Measurements from ENCODE around the gene KCNC1. TPM values are rescaled to one million over a fixed set of nuclear protein-coding genes. Genes with fewer than 3 reads are reported as not detected.

KCNC1 gene
- total RNA-seq, 2 experiments from 2014 or later: not detected

DNA sequence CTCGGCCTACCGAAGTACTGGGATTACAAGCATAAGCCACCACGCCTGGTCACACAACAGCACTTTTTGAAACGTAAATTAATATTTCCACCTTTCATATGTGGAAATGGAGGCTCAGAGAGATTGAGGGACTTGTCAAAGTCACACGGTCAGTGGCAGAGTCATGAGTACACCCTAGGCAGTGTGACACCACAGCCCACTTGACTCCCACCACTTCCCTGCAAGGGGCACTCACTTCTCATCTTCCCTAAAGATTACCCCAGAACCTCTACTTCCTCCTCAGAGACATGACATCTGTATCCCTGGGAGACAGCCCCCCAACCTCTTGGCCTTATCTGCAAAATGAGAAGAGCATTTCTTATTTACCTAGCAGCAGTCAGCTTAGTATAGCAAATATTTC, 31.7 kb upstream of the KCNC1 start:
- peaks cover 3% of the 10 kb centered on the region for H3K9me3 Mint-ChIP-seq
- H3K4me1 Mint-ChIP-seq: no peaks in the 10 kb centered on the region
- no peaks in the 10 kb centered on the region for H3K36me3 Mint-ChIP-seq
- DNase-seq: no peak
- no peak overlapping the region for H3K27ac Mint-ChIP-seq
- H3K27me3 Mint-ChIP-seq: peaks cover 3% of the 10 kb centered on the region
- H3K4me3 Mint-ChIP-seq: no peak overlapping the region

DNA sequence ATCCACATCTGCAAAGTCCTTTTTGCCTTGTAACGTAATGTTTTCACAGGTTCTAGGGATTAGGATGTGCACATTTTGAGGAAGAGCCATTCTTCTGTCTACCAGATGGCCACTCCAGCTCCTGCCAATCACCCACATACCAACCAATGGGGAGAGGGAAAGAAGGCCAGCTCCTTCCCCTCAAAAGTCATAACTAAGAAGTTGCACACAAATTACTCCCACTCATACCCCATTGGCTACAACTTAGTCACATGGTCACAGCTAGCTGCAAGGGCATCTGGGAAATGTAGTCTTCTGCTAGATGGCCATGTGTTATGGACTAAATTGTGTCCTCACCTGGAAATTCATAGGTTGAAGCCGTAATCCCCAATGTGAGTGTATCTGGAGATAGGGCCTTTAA, 30.6 kb upstream of the KCNC1 start:
- no peak for DNase-seq
- H3K4me1 Mint-ChIP-seq: no peaks in the 10 kb centered on the region
- peaks cover 3% of the 10 kb centered on the region for H3K27me3 Mint-ChIP-seq
- H3K27ac Mint-ChIP-seq: no peak overlapping the region
- no peaks in the 10 kb centered on the region for H3K36me3 Mint-ChIP-seq
- H3K9me3 Mint-ChIP-seq: peaks cover 3% of the 10 kb centered on the region
- no peak overlapping the region for H3K4me3 Mint-ChIP-seq

DNA sequence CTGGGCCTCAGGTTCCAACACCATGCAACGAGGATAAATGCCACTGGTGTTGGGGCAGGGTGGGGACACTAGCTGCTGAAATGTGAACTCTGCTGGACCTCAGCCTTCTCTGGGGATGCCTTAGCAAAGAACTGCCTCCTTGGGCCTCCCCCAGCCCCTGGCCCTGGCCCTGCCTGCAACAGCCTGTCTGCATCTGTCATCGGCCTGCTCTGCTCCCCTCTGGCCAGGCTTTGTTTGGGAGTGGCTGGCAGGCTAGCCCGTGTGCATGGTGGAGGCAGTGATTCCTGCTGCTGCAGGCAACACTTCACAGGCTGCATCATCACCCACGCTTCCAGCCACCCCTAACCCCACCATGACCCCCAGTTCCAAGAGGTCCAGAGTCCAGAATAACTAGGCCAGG, 26.8 kb upstream of the KCNC1 start:
- H3K4me1 Mint-ChIP-seq: no peaks in the 10 kb centered on the region

DNA sequence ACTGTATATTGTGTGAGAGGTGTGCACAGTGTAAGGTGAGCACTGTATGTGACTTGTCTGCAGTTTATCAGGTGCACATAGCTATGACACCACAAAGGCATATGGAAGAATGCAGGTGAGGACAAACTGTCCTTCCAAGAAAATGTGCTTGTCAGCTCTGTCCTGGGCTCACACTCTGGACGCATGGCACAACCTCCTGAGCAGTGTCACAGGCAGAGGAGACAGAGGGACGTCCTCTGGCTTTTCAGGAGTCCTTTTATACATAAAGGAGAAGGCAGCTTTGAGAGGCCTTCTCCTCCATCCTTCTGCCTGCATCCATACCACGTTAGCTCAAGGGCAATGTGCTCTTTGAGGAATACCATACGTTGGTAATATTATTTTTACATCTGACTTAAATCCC, 22.7 kb upstream of the KCNC1 start:
- Mint-ChIP-seq H3K27ac (no peak overlapping the region), H3K9me3 (no peaks in the 10 kb centered on the region), H3K27me3 (peaks cover 12% of the 10 kb centered on the region), H3K36me3 (no peaks in the 10 kb centered on the region), H3K4me1 (no peaks in the 10 kb centered on the region), H3K4me3 (no peak overlapping the region)
- no peak for DNase-seq

More for the DNA sequence above, 26.8 kb upstream of the KCNC1 start:
- no peaks in the 10 kb centered on the region for H3K36me3 Mint-ChIP-seq
- no peak overlapping the region for H3K4me3 Mint-ChIP-seq
- no peak overlapping the region for H3K27ac Mint-ChIP-seq
- peaks cover 4% of the 10 kb centered on the region for H3K27me3 Mint-ChIP-seq
- no peak for DNase-seq
- peaks cover 3% of the 10 kb centered on the region for H3K9me3 Mint-ChIP-seq

DNA sequence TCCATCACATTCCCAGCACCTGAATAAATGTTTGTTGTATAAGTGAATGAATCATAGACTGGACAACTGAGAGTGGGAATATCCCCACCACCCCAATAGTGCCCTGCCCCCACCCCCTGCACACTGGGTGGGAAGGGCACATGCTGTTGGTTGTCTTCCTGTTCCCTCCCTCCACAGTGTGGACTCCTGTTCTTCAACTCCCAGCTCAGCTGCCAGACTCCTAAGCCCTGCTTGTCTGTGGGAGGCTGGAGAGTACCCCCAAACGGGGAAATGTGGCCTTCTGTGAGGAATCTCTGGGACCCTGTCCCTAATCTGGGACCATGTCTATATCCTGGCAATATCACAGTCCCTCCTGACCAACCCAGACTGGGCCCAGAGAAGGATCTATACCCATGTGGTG, 20.7 kb upstream of the KCNC1 start:
- no peak overlapping the region for H3K27ac Mint-ChIP-seq
- no peaks in the 10 kb centered on the region for H3K36me3 Mint-ChIP-seq
- no peaks in the 10 kb centered on the region for H3K4me1 Mint-ChIP-seq
- no peaks in the 10 kb centered on the region for H3K9me3 Mint-ChIP-seq
- H3K27me3 Mint-ChIP-seq: peaks cover 20% of the 10 kb centered on the region
- no peak overlapping the region for H3K4me3 Mint-ChIP-seq
- no peak for DNase-seq

DNA sequence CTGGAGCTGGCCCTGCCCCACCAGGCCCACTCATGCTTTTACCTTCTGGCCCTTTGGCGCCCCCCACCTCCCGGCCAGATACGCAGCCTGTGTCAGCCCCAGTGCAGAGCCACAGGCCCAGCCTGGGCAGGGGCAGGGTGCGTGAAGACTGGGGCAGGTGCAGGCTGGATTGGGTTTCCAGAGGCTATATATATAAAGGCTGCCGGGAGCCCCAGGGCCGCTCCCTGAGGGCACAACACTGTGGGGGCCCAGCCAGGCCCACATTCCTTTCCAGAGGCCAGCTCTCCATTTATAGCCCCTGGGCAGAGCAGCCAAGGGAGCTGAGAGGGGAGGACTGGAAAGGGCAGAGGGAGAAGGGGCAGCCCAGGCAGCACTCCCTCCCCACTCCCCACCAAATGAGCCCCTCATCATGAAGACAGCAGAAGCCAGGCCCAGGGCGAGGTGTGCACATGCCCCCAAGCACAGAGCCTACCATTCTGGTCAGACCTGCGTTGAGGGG, 20.2 kb upstream of the KCNC1 start:
- Mint-ChIP-seq H3K36me3 (no peaks in the 10 kb centered on the region), H3K27ac (no peak overlapping the region), H3K27me3 (peaks cover 24% of the 10 kb centered on the region), H3K4me1 (no peaks in the 10 kb centered on the region), H3K9me3 (no peaks in the 10 kb centered on the region), H3K4me3 (no peak overlapping the region)
- no peak for DNase-seq

DNA sequence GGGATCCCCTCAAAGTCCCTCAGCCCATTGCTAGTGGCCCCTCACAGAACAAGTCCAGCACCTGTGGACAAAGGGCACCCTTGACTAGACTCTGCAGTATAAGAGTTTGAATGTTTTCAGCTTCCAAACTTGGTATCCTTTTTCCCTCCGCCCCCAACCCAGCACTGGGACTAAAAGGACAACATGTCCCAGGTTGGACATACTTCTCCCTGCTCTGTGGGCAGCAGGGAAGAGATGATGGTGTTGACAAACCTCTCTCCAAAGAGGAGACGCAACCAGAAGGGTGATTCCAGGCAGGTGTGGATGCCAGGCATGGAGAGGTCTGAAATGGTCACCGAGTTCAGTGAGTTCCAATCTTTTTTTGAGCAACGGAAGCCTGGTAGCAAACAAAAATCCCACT, 19.7 kb upstream of the KCNC1 start:
- Mint-ChIP-seq H3K36me3 (no peaks in the 10 kb centered on the region), H3K27ac (no peak overlapping the region), H3K4me1 (no peaks in the 10 kb centered on the region), H3K9me3 (no peaks in the 10 kb centered on the region), H3K27me3 (peaks cover 28% of the 10 kb centered on the region), H3K4me3 (no peak overlapping the region)
- DNase-seq: no peak

DNA sequence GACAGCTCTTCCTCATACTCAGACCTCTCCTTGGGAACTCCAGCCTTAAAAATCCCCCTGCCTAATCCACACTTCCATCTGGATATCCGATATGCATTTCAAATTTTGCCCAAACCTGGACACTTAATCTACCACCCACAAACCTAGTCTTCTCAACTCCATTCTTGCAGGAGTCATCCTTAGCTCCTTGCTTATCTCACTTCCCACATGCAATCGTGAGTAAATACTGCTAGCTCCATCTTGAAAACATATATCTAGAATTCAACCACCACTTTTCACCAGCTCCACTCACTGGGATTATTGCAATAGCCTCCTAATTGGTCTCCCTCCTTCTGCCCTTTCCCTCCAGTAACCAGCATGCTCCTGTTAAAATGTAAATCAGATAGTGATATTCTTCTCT, 17.8 kb upstream of the KCNC1 start:
- Mint-ChIP-seq H3K36me3 (no peaks in the 10 kb centered on the region), H3K27ac (no peak overlapping the region), H3K4me1 (no peaks in the 10 kb centered on the region), H3K9me3 (no peaks in the 10 kb centered on the region), H3K4me3 (no peak overlapping the region), H3K27me3 (peaks cover 40% of the 10 kb centered on the region)
- no peak for DNase-seq

DNA sequence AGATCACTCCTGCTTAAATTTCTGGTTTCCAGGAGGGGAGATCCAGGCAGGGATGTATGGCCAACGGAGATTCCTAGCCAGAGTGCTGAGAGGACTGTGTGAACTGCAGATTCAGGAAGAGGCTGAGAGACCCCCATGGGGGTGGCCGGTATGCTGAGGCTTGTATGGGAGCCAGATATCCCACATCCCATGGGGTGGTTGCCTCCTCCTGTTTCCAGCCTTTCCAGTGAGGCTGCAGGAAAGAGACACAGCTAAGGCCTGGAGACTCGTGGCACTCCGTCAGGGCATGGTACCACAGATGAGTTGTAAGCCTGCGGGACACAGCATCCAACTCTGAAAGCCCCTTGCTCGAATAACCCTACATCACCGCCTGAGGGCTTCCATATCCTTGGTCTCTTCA, 16.6 kb upstream of the KCNC1 start:
- no peaks in the 10 kb centered on the region for H3K4me1 Mint-ChIP-seq
- peaks cover 48% of the 10 kb centered on the region for H3K27me3 Mint-ChIP-seq
- H3K4me3 Mint-ChIP-seq: no peak overlapping the region
- H3K36me3 Mint-ChIP-seq: no peaks in the 10 kb centered on the region
- no peak for DNase-seq
- H3K27ac Mint-ChIP-seq: no peak overlapping the region
- H3K9me3 Mint-ChIP-seq: no peaks in the 10 kb centered on the region

DNA sequence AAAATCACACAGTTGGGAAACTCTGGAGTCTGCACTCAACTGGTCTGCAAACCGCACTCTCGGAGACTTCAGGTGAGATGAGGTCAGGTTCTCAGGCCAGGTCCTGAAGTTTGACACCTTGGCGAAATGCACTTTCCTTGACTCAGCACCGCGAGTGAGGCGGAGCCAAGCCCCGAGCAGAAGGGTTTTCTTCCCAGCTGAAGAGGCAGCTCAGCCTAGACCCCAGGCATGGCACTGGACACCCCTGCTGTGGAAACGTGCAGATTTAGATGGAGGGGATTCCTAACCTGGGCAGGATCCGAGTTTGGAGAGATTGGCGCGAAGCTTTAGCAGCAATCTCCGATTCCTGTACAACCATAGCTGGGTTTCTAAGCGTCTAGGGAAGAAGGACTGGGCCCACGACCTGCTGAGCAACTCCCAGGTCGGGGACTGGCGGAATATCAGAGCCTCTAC, 16.0 kb upstream of the KCNC1 start:
- no peak overlapping the region for H3K27ac Mint-ChIP-seq
- peaks cover 49% of the 10 kb centered on the region for H3K27me3 Mint-ChIP-seq
- no peak overlapping the region for H3K4me3 Mint-ChIP-seq
- no peaks in the 10 kb centered on the region for H3K36me3 Mint-ChIP-seq
- no peaks in the 10 kb centered on the region for H3K4me1 Mint-ChIP-seq
- H3K9me3 Mint-ChIP-seq: no peaks in the 10 kb centered on the region
- DNase-seq: no peak

DNA sequence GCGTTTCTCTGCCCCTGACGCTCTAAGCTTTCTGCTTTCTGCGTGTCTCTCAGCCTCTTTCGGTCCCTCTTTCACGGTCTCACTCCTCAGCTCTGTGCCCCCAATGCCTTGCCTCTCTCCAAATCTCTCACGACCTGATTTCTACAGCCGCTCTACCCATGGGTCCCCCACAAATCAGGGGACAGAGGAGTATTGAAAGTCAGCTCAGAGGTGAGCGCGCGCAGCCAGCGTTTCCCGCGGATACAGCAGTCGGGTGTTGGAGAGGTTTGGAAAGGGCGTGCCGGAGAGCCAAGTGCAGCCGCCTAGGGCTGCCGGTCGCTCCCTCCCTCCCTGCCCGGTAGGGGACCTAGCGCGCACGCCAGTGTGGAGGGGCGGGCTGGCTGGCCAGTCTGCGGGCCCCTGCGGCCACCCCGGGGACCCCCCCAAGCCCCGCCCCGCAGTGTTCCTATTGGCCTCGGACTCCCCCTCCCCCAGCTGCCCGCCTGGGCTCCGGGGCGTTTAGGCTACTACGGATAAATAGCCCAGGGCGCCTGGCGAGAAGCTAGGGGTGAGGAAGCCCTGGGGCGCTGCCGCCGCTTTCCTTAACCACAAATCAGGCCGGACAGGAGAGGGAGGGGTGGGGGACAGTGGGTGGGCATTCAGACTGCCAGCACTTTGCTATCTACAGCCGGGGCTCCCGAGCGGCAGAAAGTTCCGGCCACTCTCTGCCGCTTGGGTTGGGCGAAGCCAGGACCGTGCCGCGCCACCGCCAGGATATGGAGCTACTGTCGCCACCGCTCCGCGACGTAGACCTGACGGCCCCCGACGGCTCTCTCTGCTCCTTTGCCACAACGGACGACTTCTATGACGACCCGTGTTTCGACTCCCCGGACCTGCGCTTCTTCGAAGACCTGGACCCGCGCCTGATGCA, 15.3 kb upstream of the KCNC1 start, which contains the start of gene MYOD1:
Gene MYOD1 (plus strand): TSS at position 544 of the 910 bp plus-strand sequence. CDS start 212 bp downstream, at position 756.
- Mint-ChIP-seq H3K4me1 (no peaks in the 10 kb centered on the region), H3K4me3 (no peak within 1 kb of the TSS), H3K9me3 (no peaks in the 10 kb centered on the region), H3K27ac (no peak within 1 kb of the TSS), H3K36me3 (no peaks in the 10 kb centered on the region), H3K27me3 (peaks cover 45% of the 10 kb centered on the region)
- DNase-seq: no peak

DNA sequence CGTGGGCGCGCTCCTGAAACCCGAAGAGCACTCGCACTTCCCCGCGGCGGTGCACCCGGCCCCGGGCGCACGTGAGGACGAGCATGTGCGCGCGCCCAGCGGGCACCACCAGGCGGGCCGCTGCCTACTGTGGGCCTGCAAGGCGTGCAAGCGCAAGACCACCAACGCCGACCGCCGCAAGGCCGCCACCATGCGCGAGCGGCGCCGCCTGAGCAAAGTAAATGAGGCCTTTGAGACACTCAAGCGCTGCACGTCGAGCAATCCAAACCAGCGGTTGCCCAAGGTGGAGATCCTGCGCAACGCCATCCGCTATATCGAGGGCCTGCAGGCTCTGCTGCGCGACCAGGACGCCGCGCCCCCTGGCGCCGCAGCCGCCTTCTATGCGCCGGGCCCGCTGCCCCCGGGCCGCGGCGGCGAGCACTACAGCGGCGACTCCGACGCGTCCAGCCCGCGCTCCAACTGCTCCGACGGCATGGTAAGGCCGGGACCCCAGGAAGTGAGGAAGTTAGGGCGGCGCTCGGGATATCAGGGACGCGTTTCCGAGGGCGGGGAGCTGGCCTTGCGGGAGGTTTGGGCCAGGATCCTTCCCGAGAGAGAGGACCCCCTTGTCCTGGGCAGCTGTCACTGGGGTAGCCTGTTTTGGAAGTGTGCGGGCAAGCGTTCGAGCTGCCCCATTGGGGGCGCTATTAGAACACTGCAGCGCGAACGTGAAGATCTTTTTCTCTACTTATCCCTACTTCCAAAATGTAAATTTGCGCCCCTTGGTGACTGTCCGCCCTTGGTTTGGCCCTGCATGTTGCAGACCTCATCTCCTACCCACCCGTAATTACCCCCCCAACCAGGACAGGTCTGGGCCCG, 14.4 kb upstream of the KCNC1 start:
- DNase-seq: no peak
- H3K36me3 Mint-ChIP-seq: no peaks in the 10 kb centered on the region

DNA sequence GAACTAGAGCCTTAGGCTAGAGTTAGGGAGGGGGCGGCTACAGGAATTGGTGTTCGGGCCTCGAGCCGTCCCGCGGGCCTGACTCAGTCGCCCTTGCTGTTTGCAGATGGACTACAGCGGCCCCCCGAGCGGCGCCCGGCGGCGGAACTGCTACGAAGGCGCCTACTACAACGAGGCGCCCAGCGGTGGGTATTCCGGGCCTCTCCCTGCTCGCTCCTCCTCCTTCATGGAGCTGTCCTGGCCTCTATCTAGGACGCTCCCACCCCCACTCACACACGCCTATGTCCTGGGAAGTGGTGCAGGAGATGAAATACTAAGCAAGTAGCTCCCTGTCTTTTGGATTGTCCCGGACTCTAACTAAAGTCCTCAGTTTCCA, 13.8 kb upstream of the KCNC1 start:
- Mint-ChIP-seq H3K9me3 (no peaks in the 10 kb centered on the region), H3K4me3 (no peak overlapping the region)

More for the DNA sequence above, 14.4 kb upstream of the KCNC1 start:
- no peaks in the 10 kb centered on the region for H3K4me1 Mint-ChIP-seq
- H3K9me3 Mint-ChIP-seq: no peaks in the 10 kb centered on the region
- no peak overlapping the region for H3K4me3 Mint-ChIP-seq
- peaks cover 47% of the 10 kb centered on the region for H3K27me3 Mint-ChIP-seq
- H3K27ac Mint-ChIP-seq: no peak overlapping the region

DNA sequence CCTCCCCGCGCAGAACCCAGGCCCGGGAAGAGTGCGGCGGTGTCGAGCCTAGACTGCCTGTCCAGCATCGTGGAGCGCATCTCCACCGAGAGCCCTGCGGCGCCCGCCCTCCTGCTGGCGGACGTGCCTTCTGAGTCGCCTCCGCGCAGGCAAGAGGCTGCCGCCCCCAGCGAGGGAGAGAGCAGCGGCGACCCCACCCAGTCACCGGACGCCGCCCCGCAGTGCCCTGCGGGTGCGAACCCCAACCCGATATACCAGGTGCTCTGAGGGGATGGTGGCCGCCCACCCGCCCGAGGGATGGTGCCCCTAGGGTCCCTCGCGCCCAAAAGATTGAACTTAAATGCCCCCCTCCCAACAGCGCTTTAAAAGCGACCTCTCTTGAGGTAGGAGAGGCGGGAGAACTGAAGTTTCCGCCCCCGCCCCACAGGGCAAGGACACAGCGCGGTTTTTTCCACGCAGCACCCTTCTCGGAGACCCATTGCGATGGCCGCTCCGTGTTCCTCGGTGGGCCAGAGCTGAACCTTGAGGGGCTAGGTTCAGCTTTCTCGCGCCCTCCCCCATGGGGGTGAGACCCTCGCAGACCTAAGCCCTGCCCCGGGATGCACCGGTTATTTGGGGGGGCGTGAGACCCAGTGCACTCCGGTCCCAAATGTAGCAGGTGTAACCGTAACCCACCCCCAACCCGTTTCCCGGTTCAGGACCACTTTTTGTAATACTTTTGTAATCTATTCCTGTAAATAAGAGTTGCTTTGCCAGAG, 13.2 kb upstream of the KCNC1 start:
- Mint-ChIP-seq H3K9me3 (no peaks in the 10 kb centered on the region), H3K4me1 (no peaks in the 10 kb centered on the region), H3K4me3 (no peak overlapping the region), H3K36me3 (no peaks in the 10 kb centered on the region), H3K27ac (no peak overlapping the region), H3K27me3 (peaks cover 52% of the 10 kb centered on the region)
- no peak for DNase-seq

More for the DNA sequence above, 13.8 kb upstream of the KCNC1 start:
- no peak overlapping the region for H3K27ac Mint-ChIP-seq
- peaks cover 50% of the 10 kb centered on the region for H3K27me3 Mint-ChIP-seq
- DNase-seq: no peak
- H3K4me1 Mint-ChIP-seq: no peaks in the 10 kb centered on the region
- H3K36me3 Mint-ChIP-seq: no peaks in the 10 kb centered on the region
